ENCODE measurements around the gene FAHD2A.
"Not testable (repeated sequence)": the region's sequence is repeated elsewhere in the genome, so short reads cannot be mapped to it uniquely, and the experiment has no call there.

Gene FAHD2A

DNA sequence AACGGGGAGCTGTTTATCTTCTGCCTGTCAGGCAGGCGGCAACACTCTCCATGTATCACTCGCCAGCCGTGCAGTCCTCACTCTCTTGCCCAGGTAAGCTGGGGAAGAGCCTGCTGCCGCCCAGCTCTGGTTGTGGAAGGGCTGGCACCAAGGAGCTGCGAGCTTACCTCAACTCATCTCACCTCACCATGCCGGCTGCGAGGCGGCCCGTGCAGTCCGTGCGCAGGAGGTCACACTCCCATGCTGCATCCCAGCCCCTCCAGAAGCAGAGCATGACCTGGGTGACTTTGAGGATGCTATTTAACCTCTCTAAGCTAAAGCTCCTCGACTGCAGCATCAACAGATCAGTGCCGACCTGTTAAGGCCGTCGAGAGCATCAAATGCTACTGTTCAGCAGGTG lies 13.1 kb downstream of the FAHD2A start:
- H3K27ac Mint-ChIP-seq; ATAC-seq (replicated peaks); DNase-seq; H3K27me3 Mint-ChIP-seq; H3K9me3 Mint-ChIP-seq; H3K4me3 Mint-ChIP-seq: not testable (repeated sequence)
- Mint-ChIP-seq H3K4me1 (peaks cover 4 to 12% of the 10 kb centered on the region in 2 donors), H3K36me3 (peaks cover 16 to 28% of the 10 kb centered on the region in 2 donors)

GRCh38 chr2:95427196-95427867 lies 24.8 kb downstream of the FAHD2A start:
- not testable (repeated sequence) for ATAC-seq (replicated peaks); H3K4me1 Mint-ChIP-seq
- H3K27me3 Mint-ChIP-seq, result peaks cover 11 to 18% of the 10 kb centered on the region in 2 donors

GRCh38 chr2:95429748-95430467 lies 27.4 kb downstream of the FAHD2A start:
- ATAC-seq (replicated peaks); H3K4me3 Mint-ChIP-seq; H3K27ac Mint-ChIP-seq; H3K36me3 Mint-ChIP-seq; H3K4me1 Mint-ChIP-seq; H3K9me3 Mint-ChIP-seq; DNase-seq: not testable (repeated sequence)
- H3K27me3 Mint-ChIP-seq, result peaks cover 7 to 12% of the 10 kb centered on the region in 2 donors

More at GRCh38 chr2:95427196-95427867, 24.8 kb downstream of the FAHD2A start:
- not testable (repeated sequence) for H3K27ac Mint-ChIP-seq, H3K36me3 Mint-ChIP-seq, H3K4me3 Mint-ChIP-seq, DNase-seq, H3K9me3 Mint-ChIP-seq

GRCh38 chr2:95433373-95433772 lies 30.9 kb downstream of the FAHD2A start:
- H3K4me1 Mint-ChIP-seq, result not testable (repeated sequence)

DNA sequence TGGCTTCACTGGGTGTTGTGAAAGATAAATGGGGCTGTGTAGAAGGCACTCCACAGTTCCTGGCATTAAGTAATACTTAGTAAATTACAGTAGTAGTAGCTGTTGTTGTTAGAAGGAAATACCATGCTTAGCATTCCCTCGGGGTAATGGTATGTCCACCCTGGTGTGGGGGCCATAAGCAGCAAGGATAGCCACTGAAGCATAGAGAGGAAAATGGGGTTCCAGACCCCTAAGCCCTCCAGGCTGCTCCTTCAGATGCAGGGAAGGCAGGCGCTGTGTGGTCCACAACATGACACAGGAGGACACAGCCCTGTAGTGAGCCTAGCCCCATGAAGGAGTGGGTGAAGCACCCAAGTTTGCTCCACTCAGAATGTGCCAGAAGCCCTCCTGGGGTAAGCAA lies 31.5 kb downstream of the FAHD2A start:
- H3K4me3 Mint-ChIP-seq; H3K9me3 Mint-ChIP-seq; H3K4me1 Mint-ChIP-seq; H3K36me3 Mint-ChIP-seq; H3K27ac Mint-ChIP-seq; DNase-seq; ATAC-seq (replicated peaks); H3K27me3 Mint-ChIP-seq: not testable (repeated sequence)

More at GRCh38 chr2:95433373-95433772, 30.9 kb downstream of the FAHD2A start:
- H3K9me3 Mint-ChIP-seq; DNase-seq; ATAC-seq (replicated peaks); H3K27me3 Mint-ChIP-seq; H3K4me3 Mint-ChIP-seq; H3K36me3 Mint-ChIP-seq; H3K27ac Mint-ChIP-seq: not testable (repeated sequence)

DNA sequence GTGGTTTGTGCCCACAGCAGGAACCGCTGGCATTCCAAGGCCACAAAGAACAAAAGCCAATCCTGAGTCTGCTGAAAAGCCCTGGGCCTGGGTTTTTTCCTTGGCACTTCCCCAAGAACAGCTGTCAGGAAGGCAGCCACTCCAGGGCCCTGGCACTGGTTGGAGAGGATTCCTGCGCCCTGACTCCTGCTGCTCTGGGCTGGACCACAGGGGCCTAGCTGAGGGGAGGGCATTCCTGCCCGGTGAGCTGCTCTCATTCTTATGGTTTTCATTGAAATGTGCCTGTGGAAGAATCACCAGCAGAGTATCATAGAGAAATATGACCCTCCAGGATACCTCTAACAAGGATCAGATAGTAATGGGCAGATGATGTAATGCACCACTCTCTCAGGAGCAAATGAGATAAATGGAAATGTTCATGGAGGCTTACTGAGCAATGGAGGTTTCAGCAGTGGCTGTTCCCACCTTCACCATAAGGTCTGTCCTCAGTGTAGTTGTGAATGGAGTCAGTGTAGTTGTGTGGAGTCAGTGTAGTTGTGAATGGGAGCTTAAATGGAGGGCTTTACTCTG lies 32.1 kb downstream of the FAHD2A start:
- DNase-seq, H3K4me1 Mint-ChIP-seq: not testable (repeated sequence)

DNA sequence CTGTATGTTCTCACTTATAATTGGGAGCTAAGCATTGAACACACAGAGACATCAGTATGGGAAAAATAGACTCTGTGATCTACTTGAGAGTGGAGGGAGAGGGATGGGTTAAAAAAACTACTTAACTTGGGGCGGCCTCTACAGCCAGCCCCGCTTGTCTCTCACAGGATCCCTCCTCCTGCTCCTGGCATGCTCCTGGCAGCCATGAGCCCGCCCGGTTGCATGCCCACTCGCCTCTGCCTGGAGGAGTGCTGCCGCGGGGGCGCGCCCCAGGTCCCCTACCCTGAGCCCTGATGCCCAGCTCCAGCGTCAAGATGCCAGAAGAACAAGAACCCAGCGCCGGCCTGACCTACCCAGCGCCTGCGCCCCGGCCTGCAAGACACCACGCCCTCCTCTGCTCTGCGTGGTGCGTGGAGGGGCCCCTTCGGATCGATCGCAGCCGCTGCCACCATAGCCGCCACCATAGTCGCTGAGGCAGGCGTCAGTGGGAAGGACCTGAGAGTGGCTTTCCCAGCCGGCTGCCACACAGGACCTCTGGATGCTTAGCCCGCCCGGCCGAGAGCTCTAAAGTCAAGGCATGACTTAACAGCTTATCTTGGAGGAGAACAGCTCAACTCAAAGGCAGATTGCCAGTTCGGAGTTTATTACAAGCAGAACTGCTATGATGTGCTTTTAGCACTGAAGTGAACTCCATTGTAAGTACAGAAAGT lies 32.8 kb downstream of the FAHD2A start:
- not testable (repeated sequence) for H3K27me3 Mint-ChIP-seq; H3K4me3 Mint-ChIP-seq; H3K27ac Mint-ChIP-seq; ATAC-seq (replicated peaks); DNase-seq; H3K9me3 Mint-ChIP-seq; H3K4me1 Mint-ChIP-seq; H3K36me3 Mint-ChIP-seq

More for the DNA sequence above, 32.1 kb downstream of the FAHD2A start:
- H3K9me3 Mint-ChIP-seq; H3K36me3 Mint-ChIP-seq; ATAC-seq (replicated peaks); H3K4me3 Mint-ChIP-seq; H3K27ac Mint-ChIP-seq; H3K27me3 Mint-ChIP-seq: not testable (repeated sequence)

DNA sequence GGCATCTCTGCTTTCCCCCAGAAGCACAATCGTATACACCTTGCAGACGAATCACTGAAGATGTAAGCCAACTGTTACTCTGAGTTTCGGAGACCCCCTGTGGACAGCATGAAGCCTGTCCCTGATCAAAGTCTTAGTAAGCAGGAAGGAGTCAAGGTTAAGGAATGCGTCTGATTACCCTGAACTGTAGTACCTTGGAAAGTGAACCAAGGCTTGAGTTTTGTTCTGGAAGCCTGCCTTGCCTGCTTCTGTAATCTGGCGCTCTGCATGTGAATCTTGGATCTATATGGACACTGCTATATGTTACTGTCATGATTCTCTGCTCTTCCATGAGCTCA lies 33.3 kb downstream of the FAHD2A start:
- not testable (repeated sequence) for H3K4me1 Mint-ChIP-seq; H3K27ac Mint-ChIP-seq; H3K27me3 Mint-ChIP-seq; ATAC-seq (replicated peaks); H3K4me3 Mint-ChIP-seq; DNase-seq; H3K36me3 Mint-ChIP-seq; H3K9me3 Mint-ChIP-seq

DNA sequence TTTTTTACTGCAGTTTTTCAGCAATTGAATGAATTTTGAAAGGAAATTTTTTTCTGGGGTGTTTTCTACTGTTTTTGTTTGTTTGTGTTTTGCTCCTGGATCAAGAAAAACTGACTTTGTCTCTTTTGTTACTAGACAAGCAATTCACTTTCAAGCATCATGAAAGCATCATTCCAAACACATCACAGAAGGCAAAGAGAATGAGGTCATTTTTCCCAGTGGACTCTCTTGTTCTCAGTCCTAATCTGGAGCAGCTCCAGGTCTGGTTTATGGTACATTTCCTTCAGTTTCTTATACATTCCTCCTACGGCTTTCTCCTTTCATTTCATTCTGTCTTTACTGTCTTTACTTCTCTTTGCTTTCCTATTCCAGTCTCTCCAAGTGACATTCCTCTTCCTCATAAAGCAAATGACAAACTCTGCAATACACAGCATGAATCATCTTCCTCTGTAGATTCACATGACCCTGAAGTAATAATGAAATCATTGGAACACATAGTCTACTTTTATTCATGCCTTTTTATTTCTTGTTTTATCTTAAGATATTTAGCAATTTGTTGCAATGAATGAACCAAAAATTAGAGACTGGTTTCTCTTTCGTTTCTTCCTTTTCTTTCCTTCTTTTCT lies 40.1 kb downstream of the FAHD2A start:
- H3K36me3 Mint-ChIP-seq; H3K4me3 Mint-ChIP-seq; ATAC-seq (replicated peaks); DNase-seq; H3K27me3 Mint-ChIP-seq; H3K27ac Mint-ChIP-seq; H3K9me3 Mint-ChIP-seq; H3K4me1 Mint-ChIP-seq: not testable (repeated sequence)

DNA sequence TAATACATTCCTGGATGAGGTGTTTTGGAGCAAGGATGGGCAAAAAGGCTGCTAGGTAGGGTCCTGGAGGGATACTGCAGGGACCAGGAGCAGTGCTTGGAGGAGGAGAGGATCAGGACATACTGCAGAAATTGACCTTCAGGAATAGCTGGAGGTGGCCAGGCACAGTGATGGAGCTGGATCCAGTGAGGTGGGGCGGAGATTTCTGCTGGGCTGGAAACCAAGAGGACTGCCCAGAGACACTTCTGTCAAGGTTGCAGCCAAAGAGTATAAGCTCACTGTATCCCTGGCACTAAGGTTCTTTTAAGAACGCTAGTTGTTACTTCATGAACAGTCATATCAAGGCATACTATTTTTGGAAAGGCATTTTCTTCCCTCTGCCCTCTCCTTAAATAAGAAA lies 42.8 kb downstream of the FAHD2A start:
- H3K27ac Mint-ChIP-seq; H3K27me3 Mint-ChIP-seq; ATAC-seq (replicated peaks); H3K4me3 Mint-ChIP-seq; DNase-seq; H3K36me3 Mint-ChIP-seq; H3K9me3 Mint-ChIP-seq; H3K4me1 Mint-ChIP-seq: not testable (repeated sequence)

- H3K4me1 Mint-ChIP-seq; H3K36me3 Mint-ChIP-seq; H3K4me3 Mint-ChIP-seq; H3K27ac Mint-ChIP-seq; ATAC-seq (replicated peaks); H3K27me3 Mint-ChIP-seq; DNase-seq; H3K9me3 Mint-ChIP-seq: not testable (repeated sequence)
Observed at GRCh38 chr2:95463292-95463691, 60.8 kb downstream of the FAHD2A start.
